ENCODE data around the gene RPL34. TPM values are rescaled to one million over a fixed set of nuclear protein-coding genes. Genes with fewer than 3 reads are reported as not detected.

The RPL34 gene
- polyA plus RNA-seq, 1 of the 3 experiments (the other 2 are of a cell fraction): 2,955 TPM

- CTCF ChIA-PET: interaction anchor here (1.8 kb wide), 1 partner anchor 49 kb away, joined by 9 read pairs; no protein-coding TSS in a partner anchor
- no peak for DNase-seq
Measured at GRCh38 chr4:108620933-108621905, 843 bp downstream of the RPL34 start.

DNA sequence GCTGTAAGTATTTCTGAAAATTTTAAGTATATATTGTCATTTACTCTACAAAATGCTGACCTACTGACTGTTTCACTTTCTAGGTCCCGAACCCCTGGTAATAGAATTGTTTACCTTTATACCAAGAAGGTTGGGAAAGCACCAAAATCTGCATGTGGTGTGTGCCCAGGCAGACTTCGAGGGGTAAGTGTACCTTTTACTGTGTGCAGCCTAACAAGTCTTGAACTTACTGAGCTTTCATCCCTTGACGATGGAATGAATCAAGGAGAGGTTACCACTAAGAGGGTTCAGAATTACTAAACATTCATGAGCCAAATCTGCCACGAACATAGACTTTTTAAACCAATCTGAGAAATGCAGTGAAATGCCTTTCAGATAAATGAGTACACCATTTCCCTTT is 1.6 kb downstream of the RPL34 start:
- Histone ChIP-seq H2AFZ (ENCODE audit: low read depth) (no peak overlapping the region), H3K4me3 (ENCODE audit: low read depth in 2 of 2, low read length in 1 of 2) (peak overlapping the region; percentile 97 to 99; a peak in 3 of 4 replicates), H3K4me1 (ENCODE audit: control insufficient read depth in 1 of 2, insufficient read depth in 2 of 2, low read depth in 1 of 2, low read length in 1 of 2) (peaks cover 14 to 23% of the 10 kb centered on the region in 2 experiments; a peak in 3 of 4 replicates), H3K4me2 (peak overlapping the region; percentile 87), H3K27ac (ENCODE audit: low read depth in 2 of 2, low read length in 1 of 2) (0 out of 4 replicates have a peak overlapping the region, but pooled peaks of 1 of the 2 experiments have one; percentile 70), H3K9me3 (no peaks in the 10 kb centered on the region), H4K20me1 (ENCODE audit: insufficient read depth) (peaks cover 48% of the 10 kb centered on the region), H3K27me3 (ENCODE audit: insufficient read depth) (no peaks in the 10 kb centered on the region), H3F3A (replicated peaks; ENCODE audit: insufficient read depth) (peaks cover 10% of the 10 kb centered on the region), H3K79me2 (ENCODE audit: insufficient read depth) (peaks cover 54% of the 10 kb centered on the region), H3K36me3 (replicated peaks in 1 of 2; ENCODE audit: control insufficient read depth in 1 of 2, insufficient read depth in 2 of 2, low read length in 1 of 2) (peaks cover 47 to 51% of the 10 kb centered on the region in 2 experiments), H3K9ac (peak overlapping the region; percentile 93), H3K9me2 (no peaks in the 10 kb centered on the region)
- TF ChIP-seq EP300 (IDR thresholded peaks at IDR 0.05; ENCODE audit: borderline replicate concordance in 1 of 2, low read depth in 1 of 2, low read length in 1 of 2) (no peak), RFX5 (IDR thresholded peaks at IDR 0.05; ENCODE audit: low read length) (no peak), SMC3 (IDR thresholded peaks at IDR 0.05; ENCODE audit: low read depth, low read length) (no peak), CHD2 (IDR thresholded peaks at IDR 0.05; ENCODE audit: low read length, partially characterized antibody) (no peak), REST (IDR thresholded peaks at IDR 0.05; ENCODE audit: low read depth, low read length) (no peak), RXRA (IDR thresholded peaks at IDR 0.05; ENCODE audit: borderline replicate concordance, low read depth) (no peak), RAD21 (IDR thresholded peaks at IDR 0.05; ENCODE audit: low read length) (no peak), JUND (IDR thresholded peaks at IDR 0.05) (no peak)
- no peak for DNase-seq
- CTCF ChIA-PET: no interaction called here
- POLR2A ChIA-PET: interaction anchor here (2.8 kb wide), 1 partner anchor 29 kb away, joined by 18 read pairs; the partner anchor contains the start of gene OSTC
- WGBS (ENCODE audit: low lambda C conversion rate): 45% methylated on average over 4 of the region's 4 CpGs

More at GRCh38 chr4:108620933-108621905, 843 bp downstream of the RPL34 start:
- Histone ChIP-seq H3K4me3 (ENCODE audit: low read depth in 2 of 2, low read length in 1 of 2) (peak overlapping the region; percentile 97 to 99), H3K36me3 (replicated peaks in 1 of 2; ENCODE audit: control insufficient read depth in 1 of 2, insufficient read depth in 2 of 2, low read length in 1 of 2) (peaks cover 44 to 51% of the 10 kb centered on the region in 2 experiments), H4K20me1 (ENCODE audit: insufficient read depth) (peaks cover 48% of the 10 kb centered on the region), H2AFZ (ENCODE audit: low read depth) (peak overlapping the region; percentile 55; the same call in 1 of the 2 replicates), H3K79me2 (ENCODE audit: insufficient read depth) (peaks cover 54% of the 10 kb centered on the region), H3K4me1 (ENCODE audit: control insufficient read depth in 1 of 2, insufficient read depth in 2 of 2, low read depth in 1 of 2, low read length in 1 of 2) (peaks cover 14 to 23% of the 10 kb centered on the region in 2 experiments; a peak in 3 of 4 replicates), H3F3A (replicated peaks; ENCODE audit: insufficient read depth) (peaks cover 10% of the 10 kb centered on the region), H3K27ac (ENCODE audit: low read depth in 2 of 2, low read length in 1 of 2) (peak overlapping the region; percentile 70 to 95), H3K27me3 (ENCODE audit: insufficient read depth) (no peaks in the 10 kb centered on the region), H3K9ac (peak overlapping the region; percentile 93), H3K4me2 (peak overlapping the region; percentile 87), H3K9me3 (no peaks in the 10 kb centered on the region), H3K9me2 (no peaks in the 10 kb centered on the region)
- TF ChIP-seq RFX5 (IDR thresholded peaks at IDR 0.05; ENCODE audit: low read length) (no peak), SMC3 (IDR thresholded peaks at IDR 0.05; ENCODE audit: low read depth, low read length) (no peak), TAF1 (IDR thresholded peaks at IDR 0.05; ENCODE audit: borderline replicate concordance, low read depth, low read length) (no peak), MAX (IDR thresholded peaks at IDR 0.05; ENCODE audit: low read depth) (no peak), MXI1 (IDR thresholded peaks at IDR 0.05; ENCODE audit: low read depth, low read length) (peak; percentile 3; the same call in 1 of the 2 replicates)
- POLR2A ChIA-PET: interaction anchor here (0.9 to 2.8 kb wide), 6 partner anchors 9 to 901 kb away, joined by 3 to 18 read pairs (median 4); partner anchors contain the start of genes CYP2U1, OSTC and PAPSS1
- WGBS (ENCODE audit: low lambda C conversion rate): under 1% methylated on average over 23 of the region's 23 CpGs

Data from SK-N-SH (cell line).